Omental fat pad (tissue), 4 donors: ENCODE data around the gene AGPAT3. TPM values are rescaled to one million over a fixed set of nuclear protein-coding genes. Genes with fewer than 3 reads are reported as not detected.

Experiments used
- ATAC-seq: fragments of 150-250 bp; one replicate; pipeline ENCODE4 v1.9.1; 2016; ENCODE audit warnings: mild to moderate bottlenecking, moderate library complexity; ENCODE audit not compliant: low FRiP score
- DNase-seq: peaks from one replicate; pipeline ENCODE4 v3.0.0-alpha.2; 2019; ENCODE audit warnings: low spot score
- total RNA-seq, 4 donors: library from RNA; depleted of rRNA; stranded (reverse); fragments of >200 nt; gene quantifications; one replicate each; pipeline ENCODE4 v1.1.0, GENCODE V29; 2016
- TF ChIP-seq, protein P1 (sequence below), 3 donors: fragments of 450-650 bp; IDR thresholded peaks; one replicate each; pipeline ENCODE4 v1.5.1; 2016 to 2017; ENCODE audit warnings: antibody characterized with exemption in 3 of 3, mild to moderate bottlenecking in 3 of 3, moderate library complexity in 2 of 3

The AGPAT3 gene
- total RNA-seq, 4 donors from 2014 or later = 29.7 to 47.0 (median 43.3) TPM

DNA sequence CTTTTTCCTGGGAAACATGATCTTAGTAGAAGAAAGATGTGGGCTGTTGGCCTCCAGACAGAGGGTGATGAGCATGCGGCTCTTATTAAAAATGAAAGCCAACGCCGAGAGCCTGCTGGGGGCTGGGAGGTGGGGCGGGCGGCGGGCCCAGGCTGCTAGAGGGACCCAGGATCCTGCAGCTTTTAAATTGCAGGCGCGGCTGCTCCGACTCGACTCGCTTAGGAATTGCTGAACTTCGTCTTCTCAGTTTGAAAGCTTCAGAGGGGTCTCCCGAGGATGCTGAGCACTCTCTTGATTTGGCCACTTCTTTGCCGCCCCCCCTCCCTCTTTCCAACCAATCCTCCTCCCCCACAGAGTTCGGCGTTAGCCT lies 1.2 kb downstream of the AGPAT3 start:
- ATAC-seq (no peak), DNase-seq (no peak)
- TF ChIP-seq, protein P1, sequence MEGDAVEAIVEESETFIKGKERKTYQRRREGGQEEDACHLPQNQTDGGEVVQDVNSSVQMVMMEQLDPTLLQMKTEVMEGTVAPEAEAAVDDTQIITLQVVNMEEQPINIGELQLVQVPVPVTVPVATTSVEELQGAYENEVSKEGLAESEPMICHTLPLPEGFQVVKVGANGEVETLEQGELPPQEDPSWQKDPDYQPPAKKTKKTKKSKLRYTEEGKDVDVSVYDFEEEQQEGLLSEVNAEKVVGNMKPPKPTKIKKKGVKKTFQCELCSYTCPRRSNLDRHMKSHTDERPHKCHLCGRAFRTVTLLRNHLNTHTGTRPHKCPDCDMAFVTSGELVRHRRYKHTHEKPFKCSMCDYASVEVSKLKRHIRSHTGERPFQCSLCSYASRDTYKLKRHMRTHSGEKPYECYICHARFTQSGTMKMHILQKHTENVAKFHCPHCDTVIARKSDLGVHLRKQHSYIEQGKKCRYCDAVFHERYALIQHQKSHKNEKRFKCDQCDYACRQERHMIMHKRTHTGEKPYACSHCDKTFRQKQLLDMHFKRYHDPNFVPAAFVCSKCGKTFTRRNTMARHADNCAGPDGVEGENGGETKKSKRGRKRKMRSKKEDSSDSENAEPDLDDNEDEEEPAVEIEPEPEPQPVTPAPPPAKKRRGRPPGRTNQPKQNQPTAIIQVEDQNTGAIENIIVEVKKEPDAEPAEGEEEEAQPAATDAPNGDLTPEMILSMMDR (IDR thresholded peaks at IDR 0.05) = no peak

DNA sequence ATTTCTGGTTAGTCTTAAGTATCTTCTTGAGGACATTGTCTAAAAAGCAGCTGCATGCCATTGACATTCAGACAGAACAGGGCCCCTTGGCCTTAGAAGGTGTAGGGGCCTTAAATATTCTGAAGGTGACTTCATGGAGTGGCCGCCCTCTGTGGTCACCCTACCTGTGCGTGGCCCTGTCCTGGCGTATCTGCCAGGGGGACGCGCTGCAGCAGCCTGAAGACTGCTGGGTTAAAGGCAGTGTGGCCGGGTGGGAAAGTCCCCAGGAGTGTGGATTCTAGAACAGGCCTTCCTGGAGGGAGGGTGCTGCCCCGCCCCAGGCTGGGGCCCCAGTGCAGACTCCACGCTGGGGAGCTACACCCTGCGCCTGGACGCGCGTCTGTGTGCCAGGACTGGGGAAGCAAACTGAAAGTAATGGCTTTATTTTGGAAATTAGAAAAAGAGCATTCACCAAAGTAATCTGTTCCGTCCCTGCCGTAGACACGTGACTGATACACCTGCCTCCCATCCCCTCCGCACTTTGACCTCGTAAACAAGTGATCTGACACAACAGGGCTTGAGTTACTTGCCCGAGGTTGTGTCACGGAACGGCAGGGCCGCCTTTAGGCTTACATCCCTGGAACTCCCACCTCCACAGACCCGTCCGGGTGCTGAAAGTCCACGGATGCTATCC lies 1.8 kb downstream of the AGPAT3 start:
- ATAC-seq = no peak
- DNase-seq = no peak
- TF ChIP-seq, protein P1 (IDR thresholded peaks at IDR 0.05) = no peak

DNA sequence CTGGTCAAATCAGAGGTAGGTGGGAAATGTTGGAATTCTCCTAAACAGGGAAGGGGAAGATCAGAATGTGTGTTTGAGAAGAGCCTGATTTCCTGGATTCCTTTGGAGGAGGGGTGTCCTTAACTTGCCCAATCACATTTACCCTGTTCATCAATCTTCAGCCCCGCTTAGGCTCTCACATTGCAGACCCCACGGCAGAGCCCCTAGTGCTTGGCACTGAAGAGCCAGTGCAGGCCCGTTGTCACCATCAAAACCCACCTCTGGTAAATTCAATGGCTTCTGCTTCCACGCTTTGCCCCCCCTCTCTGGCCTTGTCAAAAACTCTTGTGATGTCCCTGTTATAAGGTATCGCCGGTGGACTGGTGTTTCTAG lies 2.3 kb downstream of the AGPAT3 start:
- ATAC-seq = no peak
- TF ChIP-seq, protein P1 (IDR thresholded peaks at IDR 0.05) = no peak

DNA sequence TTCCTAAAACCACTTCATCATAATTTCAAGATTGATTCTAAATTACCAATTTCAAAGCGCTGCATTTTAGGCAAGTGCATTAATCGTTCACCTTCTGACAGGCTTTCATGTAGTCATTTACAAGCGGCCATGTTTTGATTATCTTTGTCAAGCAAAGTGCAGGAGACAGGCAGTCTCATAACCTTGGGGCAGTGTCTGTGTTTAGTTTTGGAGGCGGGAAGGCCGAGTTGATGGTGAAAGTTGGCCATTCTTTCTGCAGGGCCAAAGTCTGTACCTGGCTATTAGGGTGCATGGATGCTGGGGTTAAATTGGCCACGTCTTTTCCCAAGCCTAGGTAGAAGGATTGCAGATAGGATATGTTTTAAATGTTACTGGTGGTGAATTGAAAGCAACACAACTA lies 2.9 kb downstream of the AGPAT3 start:
- TF ChIP-seq, protein P1 (IDR thresholded peaks at IDR 0.05) = no peak
- no peak for DNase-seq
- no peak for ATAC-seq

More for the DNA sequence above, 2.3 kb downstream of the AGPAT3 start:
- no peak for DNase-seq

DNA sequence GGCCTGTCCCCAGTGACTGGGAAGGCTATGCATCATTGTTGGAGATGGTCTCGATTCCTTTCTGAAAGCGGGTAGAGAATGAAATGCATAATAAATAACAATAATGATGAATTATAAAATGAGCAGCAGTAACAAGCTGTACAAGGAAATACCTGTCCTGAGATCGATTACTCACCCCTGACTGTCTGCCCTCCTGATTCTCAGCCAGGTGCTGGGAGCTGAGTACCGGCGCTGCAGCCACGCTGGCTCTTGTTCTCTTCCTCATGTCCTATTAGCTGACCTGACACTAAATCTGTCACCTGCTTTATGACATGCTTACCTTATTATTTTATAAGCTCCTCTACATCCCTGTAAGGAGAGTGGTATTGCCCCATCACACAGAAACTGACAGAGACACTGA lies 3.4 kb downstream of the AGPAT3 start:
- TF ChIP-seq, protein P1 (IDR thresholded peaks at IDR 0.05) = no peak
- DNase-seq (no peak), ATAC-seq (no peak)

DNA sequence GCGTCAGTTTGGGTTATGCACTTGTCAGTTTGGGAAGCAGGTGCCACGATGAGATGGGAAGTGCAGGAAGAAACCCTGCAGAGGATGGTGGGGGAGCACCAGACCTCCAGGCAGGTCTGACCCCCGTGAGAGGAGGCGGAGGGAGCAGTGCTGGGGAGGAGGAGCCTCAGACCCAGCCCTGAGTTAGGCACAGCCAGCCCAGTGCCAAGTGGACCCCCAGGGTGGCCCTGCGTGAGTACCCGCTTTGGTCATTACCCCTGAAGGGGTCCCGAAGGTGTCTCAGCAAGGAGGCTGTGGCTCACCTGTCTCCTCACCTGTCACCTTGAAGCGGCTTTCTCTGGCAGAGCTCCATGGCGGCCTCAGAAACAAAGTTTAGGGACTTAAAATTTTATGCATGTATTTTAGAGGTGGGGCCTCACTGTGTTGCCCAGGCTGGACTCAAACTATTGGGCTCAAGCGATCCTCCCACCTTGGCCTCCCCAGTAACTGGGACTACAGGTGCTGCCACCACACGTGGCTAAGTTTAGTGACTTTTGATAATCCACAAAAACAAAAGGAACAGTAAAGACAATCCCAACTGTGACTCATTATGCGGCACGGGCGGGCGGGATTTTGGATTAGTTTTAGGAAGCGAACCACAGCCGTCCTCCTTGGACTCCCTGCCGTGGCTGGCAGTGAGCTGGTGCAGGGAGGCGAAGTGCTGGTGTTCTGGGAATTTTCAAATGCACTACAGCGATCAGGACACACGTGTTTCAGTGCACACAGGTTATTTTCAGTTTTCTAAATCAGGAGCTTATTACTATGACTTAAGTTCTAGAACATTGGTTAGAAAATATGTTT lies 4.7 kb downstream of the AGPAT3 start:
- ATAC-seq (no peak), DNase-seq (no peak)
- TF ChIP-seq, protein P1 (IDR thresholded peaks at IDR 0.05) = no peak

DNA sequence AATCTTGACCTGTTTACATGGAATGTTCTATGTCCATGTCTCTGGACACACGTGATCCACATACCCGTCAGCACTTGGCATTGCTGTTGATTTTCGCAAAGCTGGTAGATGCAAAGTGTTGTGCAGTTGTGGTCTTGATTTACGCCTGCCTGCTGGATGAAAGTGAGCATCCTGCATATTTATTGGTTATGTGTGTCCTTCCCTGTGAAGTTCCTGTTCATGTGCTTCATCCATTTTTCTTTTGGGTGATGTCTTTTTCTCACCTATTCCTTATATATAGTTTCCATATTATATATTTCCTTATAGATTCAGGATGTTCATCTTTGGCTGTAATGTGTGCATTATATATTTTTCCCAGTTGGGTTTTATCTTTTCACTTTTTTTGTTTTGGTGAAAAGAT lies 6.5 kb downstream of the AGPAT3 start:
- TF ChIP-seq, protein P1 (IDR thresholded peaks at IDR 0.05) = no peak
- no peak for ATAC-seq
- no peak for DNase-seq
